AG09319 (cell line): ENCODE data around the gene HDAC5.
"Not testable (repeated sequence)": the region's sequence is repeated elsewhere in the genome, so short reads cannot be mapped to it uniquely, and the experiment has no call there.

Source experiments
- DNase-seq: peaks from one replicate; pipeline ENCODE4 v3.0.0-alpha.2; 2010; ENCODE audit warnings: low read depth; ENCODE audit errors: extremely low read depth
- CTCF ChIP-seq: IDR thresholded peaks from 2 replicates; pipeline ENCODE4 v1.5.1; 2011; ENCODE audit warnings: low read depth, mild to moderate bottlenecking, inconsistent platforms, low read length, moderate library complexity

The HDAC5 gene

GRCh38 chr17:44159519-44160210 is 36.2 kb upstream of the HDAC5 start:
- no peak for DNase-seq
- TF ChIP-seq CTCF = no peak

GRCh38 chr17:44155488-44155887 is 32.0 kb upstream of the HDAC5 start:
- no peak for DNase-seq
- no peak for TF ChIP-seq CTCF

- no peak for DNase-seq
- TF ChIP-seq CTCF = no peak
Measured at GRCh38 chr17:44152875-44153274, 29.4 kb upstream of the HDAC5 start.

- TF ChIP-seq CTCF = no peak
- DNase-seq = no peak
Measured at GRCh38 chr17:44149750-44150329, 26.4 kb upstream of the HDAC5 start.

GRCh38 chr17:44149066-44149465 is 25.6 kb upstream of the HDAC5 start:
- DNase-seq = not testable (repeated sequence)

GRCh38 chr17:44147812-44148211 is 24.4 kb upstream of the HDAC5 start:
- no peak for TF ChIP-seq CTCF
- DNase-seq = no peak

- no peak for TF ChIP-seq CTCF
- DNase-seq = no peak
Measured at GRCh38 chr17:44146375-44147346, 23.2 kb upstream of the HDAC5 start.
